Skeletal muscle tissue (tissue), 4 donors: Measurements from ENCODE around the gene DNTT. TPM values are rescaled to one million over a fixed set of nuclear protein-coding genes. Genes with fewer than 3 reads are reported as not detected.

Experiments
- H3K27ac ChIP-seq: one replicate; pipeline ENCODE4 v1.7.0; 2013; ENCODE audit warnings: mild to moderate bottlenecking, low read depth, low read length, inconsistent platforms
- H3K27me3 ChIP-seq, 3 donors: one replicate each; pipeline ENCODE4 v1.7.0; 2013; ENCODE audit warnings: low read length in 3 of 3; ENCODE audit not compliant: control insufficient read depth in 3 of 3, insufficient read depth in 3 of 3
- H3K36me3 ChIP-seq, 3 donors: one replicate each; pipeline ENCODE4 v1.7.0; 2013; ENCODE audit warnings: low read length in 3 of 3; ENCODE audit not compliant: control insufficient read depth in 3 of 3, insufficient read depth in 3 of 3
- H3K4me1 ChIP-seq, 3 donors: one replicate each; pipeline ENCODE4 v1.7.0; 2013; ENCODE audit warnings: low read length in 3 of 3, mild to moderate bottlenecking in 3 of 3; ENCODE audit not compliant: control insufficient read depth in 3 of 3, insufficient read depth in 3 of 3
- H3K4me3 ChIP-seq, 3 donors: one replicate each; pipeline ENCODE4 v1.7.0; 2013; ENCODE audit warnings: low read length in 3 of 3
- H3K9ac ChIP-seq, 3 donors: one replicate each; pipeline ENCODE4 v1.7.0; 2013; ENCODE audit warnings: low read length in 3 of 3, mild to moderate bottlenecking in 3 of 3, moderate library complexity in 2 of 3, low read depth in 1 of 3
- H3K9me3 ChIP-seq, 3 donors: one replicate each; pipeline ENCODE4 v1.7.0; 2013; ENCODE audit warnings: low read length in 3 of 3; ENCODE audit not compliant: control insufficient read depth in 3 of 3
- total RNA-seq: library from RNA; depleted of rRNA; stranded (reverse); fragments of >200 nt; gene quantifications from one replicate; pipeline ENCODE4 v1.2.3, GENCODE V29; 2014
- donor health status: Osteomylitis.

Gene DNTT
- total RNA-seq, 1 donor from 2014 or later, result not detected

- H3K27me3 ChIP-seq, result peaks cover 7 to 20% (median 19%) of the 10 kb centered on the region in 3 donors
- no peak overlapping the region for H3K27ac ChIP-seq
- no peaks in the 10 kb centered on the region for H3K9me3 ChIP-seq
- no peak overlapping the region for H3K4me3 ChIP-seq
- H3K9ac ChIP-seq, result no peak overlapping the region
- H3K4me1 ChIP-seq, result peaks cover 18 to 22% (median 19%) of the 10 kb centered on the region in 3 donors
- H3K36me3 ChIP-seq, result no peaks in the 10 kb centered on the region
These were observed 82.9 kb downstream of the DNTT start for GRCh38 chr10:96387161-96387560.

GRCh38 chr10:96387601-96388000 is 83.4 kb downstream of the DNTT start:
- Histone ChIP-seq H3K4me3 (no peak overlapping the region), H3K4me1 (peaks cover 18 to 22% (median 19%) of the 10 kb centered on the region in 3 donors), H3K27ac (no peak overlapping the region), H3K9ac (no peak overlapping the region), H3K9me3 (no peaks in the 10 kb centered on the region), H3K27me3 (peaks cover 7 to 20% (median 19%) of the 10 kb centered on the region in 3 donors), H3K36me3 (no peaks in the 10 kb centered on the region)

Other genes with a start within 250 kb of the DNTT start
- 24.0 TPM for gene ZNF518A, start 174.1 kb upstream of the DNTT start, total RNA-seq
- gene BLNK, start 32.9 kb upstream of the DNTT start, total RNA-seq, result 1.6 TPM
- gene OPALIN, start 54.6 kb downstream of the DNTT start, total RNA-seq, result not detected
- gene TLL2, start 209.5 kb downstream of the DNTT start, total RNA-seq, result 0.52 TPM